HFFc6 (cell line): ENCODE results near the gene STIM1. TPM values are rescaled to one million over a fixed set of nuclear protein-coding genes. Genes with fewer than 3 reads are reported as not detected.
A peak's percentile ranks its signal among the peaks of the same experiment; 100 is the strongest.

Experiments used
- DNase-seq: peaks from one replicate; pipeline ENCODE4 v3.0.0-alpha.2; 2018
- H3K27ac Mint-ChIP-seq: 2 replicates; pipeline ENCODE4 v1.8.0; 2020; ENCODE audit warnings: mild to moderate bottlenecking, mixed read lengths
- H3K27me3 Mint-ChIP-seq: 2 replicates; pipeline ENCODE4 v1.8.0; 2021; ENCODE audit warnings: mild to moderate bottlenecking, moderate library complexity, mixed read lengths; ENCODE audit not compliant: insufficient read depth
- H3K36me3 Mint-ChIP-seq: 2 replicates; pipeline ENCODE4 v1.8.0; 2021; ENCODE audit warnings: low read depth, mixed read lengths
- H3K4me1 Mint-ChIP-seq: 2 replicates; pipeline ENCODE4 v1.8.0; 2020; ENCODE audit warnings: low read depth, mixed read lengths
- H3K4me3 Mint-ChIP-seq: 2 replicates; pipeline ENCODE4 v1.8.0; 2020; ENCODE audit warnings: mild to moderate bottlenecking, moderate library complexity, mixed read lengths
- H3K9me3 Mint-ChIP-seq: 2 replicates; pipeline ENCODE4 v1.8.0; 2020; ENCODE audit warnings: mild to moderate bottlenecking, mixed read lengths
- CTCF ChIP-seq: fragments of 200-600 bp; sonication (generic); IDR thresholded peaks from 2 replicates; pipeline ENCODE4 v1.5.0; 2021; ENCODE audit warnings: antibody characterized with exemption, mild to moderate bottlenecking
- total RNA-seq, 6 experiments: library from RNA; stranded (reverse); fragmentation: NEBNext Ultra II Directional; extraction: Animal tissue kit (Norgen Biotek cat#: 25700); gene quantifications; 2 replicates in 1 of 6; 3 replicates in 5 of 6; pipeline ENCODE4 v1.2.3, GENCODE V29; 2021

The STIM1 gene
- total RNA-seq, 6 experiments from 2014 or later: 27.6 to 33.1 (median 30.7) TPM

- no peak overlapping the region for H3K27ac Mint-ChIP-seq
- H3K36me3 Mint-ChIP-seq: peaks cover 27% of the 10 kb centered on the region
- no peak for DNase-seq
- no peaks in the 10 kb centered on the region for H3K9me3 Mint-ChIP-seq
- H3K4me1 Mint-ChIP-seq: peaks cover 20% of the 10 kb centered on the region
- H3K4me3 Mint-ChIP-seq: no peak overlapping the region
- H3K27me3 Mint-ChIP-seq: no peaks in the 10 kb centered on the region
- TF ChIP-seq CTCF: no peak
Observed at GRCh38 chr11:4103269-4103668, 247.8 kb downstream of the STIM1 start.

GRCh38 chr11:4105916-4106315 is 250.5 kb downstream of the STIM1 start:
- Mint-ChIP-seq H3K27me3 (no peaks in the 10 kb centered on the region), H3K9me3 (no peaks in the 10 kb centered on the region), H3K4me1 (no peaks in the 10 kb centered on the region), H3K36me3 (peaks cover 22% of the 10 kb centered on the region), H3K4me3 (no peak overlapping the region), H3K27ac (no peak overlapping the region)
- TF ChIP-seq CTCF: no peak
- no peak for DNase-seq

- peaks cover 38% of the 10 kb centered on the region for H3K36me3 Mint-ChIP-seq
- H3K9me3 Mint-ChIP-seq: no peaks in the 10 kb centered on the region
- H3K4me3 Mint-ChIP-seq: no peak overlapping the region
Observed at GRCh38 chr11:4111834-4112233, 256.4 kb downstream of the STIM1 start.

GRCh38 chr11:4115128-4115527 is 259.7 kb downstream of the STIM1 start:
- H3K36me3 Mint-ChIP-seq: peaks cover 27% of the 10 kb centered on the region
- no peaks in the 10 kb centered on the region for H3K27me3 Mint-ChIP-seq
- no peak for TF ChIP-seq CTCF
- peaks cover 30% of the 10 kb centered on the region for H3K4me1 Mint-ChIP-seq
- no peak for DNase-seq
- no peaks in the 10 kb centered on the region for H3K9me3 Mint-ChIP-seq
- H3K4me3 Mint-ChIP-seq: no peak overlapping the region
- no peak overlapping the region for H3K27ac Mint-ChIP-seq

More at GRCh38 chr11:4111834-4112233, 256.4 kb downstream of the STIM1 start:
- no peak for TF ChIP-seq CTCF
- Mint-ChIP-seq H3K27me3 (no peaks in the 10 kb centered on the region), H3K4me1 (peaks cover 13% of the 10 kb centered on the region), H3K27ac (no peak overlapping the region)
- DNase-seq: no peak

GRCh38 chr11:4118107-4118506 is 262.6 kb downstream of the STIM1 start:
- Mint-ChIP-seq H3K4me3 (peak overlapping the region; percentile 17), H3K36me3 (peaks cover 28% of the 10 kb centered on the region), H3K9me3 (no peaks in the 10 kb centered on the region), H3K27ac (peak overlapping the region; percentile 93), H3K4me1 (peaks cover 32% of the 10 kb centered on the region), H3K27me3 (no peaks in the 10 kb centered on the region; the same call in 1 of the 2 replicates)
- TF ChIP-seq CTCF: no peak
- peak; percentile 40 for DNase-seq

GRCh38 chr11:4123218-4123617 is 267.8 kb downstream of the STIM1 start:
- no peak for DNase-seq
- H3K4me1 Mint-ChIP-seq: peaks cover 29% of the 10 kb centered on the region
- no peaks in the 10 kb centered on the region; the same call in 1 of the 2 replicates for H3K27me3 Mint-ChIP-seq
- peaks cover 46% of the 10 kb centered on the region for H3K36me3 Mint-ChIP-seq
- no peak overlapping the region for H3K27ac Mint-ChIP-seq
- no peak for TF ChIP-seq CTCF
- no peak overlapping the region for H3K4me3 Mint-ChIP-seq
- H3K9me3 Mint-ChIP-seq: no peaks in the 10 kb centered on the region
